ENCODE measurements around the gene TMCC3.
"Not testable (repeated sequence)": the region's sequence is repeated elsewhere in the genome, so short reads cannot be mapped to it uniquely, and the experiment has no call there.

TMCC3 gene

GRCh38 chr12:94650143-94651056 lies at the start of gene TMCC3:
TMCC3 (minus strand) TSS chr12:94650557; CDS start chr12:94650430, 127 bp downstream.
- in situ Hi-C loops (cut with MboI; ENCODE audit: low sequenced_read_pairs) = no loop called here

GRCh38 chr12:94699801-94700200 lies 49.4 kb upstream of the TMCC3 start:
- in situ Hi-C loops (cut with MboI; ENCODE audit: low sequenced_read_pairs) = no loop called here

GRCh38 chr12:94698578-94698977 lies 48.2 kb upstream of the TMCC3 start:
- in situ Hi-C loops (cut with MboI; ENCODE audit: low sequenced_read_pairs) = no loop called here

GRCh38 chr12:94697631-94698030 lies 47.3 kb upstream of the TMCC3 start:
- in situ Hi-C loops (cut with MboI; ENCODE audit: low sequenced_read_pairs) = no loop called here

- in situ Hi-C loops (cut with MboI; ENCODE audit: low sequenced_read_pairs) = no loop called here
Measured at GRCh38 chr12:94694732-94695131, 44.4 kb upstream of the TMCC3 start.

GRCh38 chr12:94692826-94693225 lies 42.5 kb upstream of the TMCC3 start:
- in situ Hi-C loops (cut with MboI; ENCODE audit: low sequenced_read_pairs) = not testable (repeated sequence)

GRCh38 chr12:94690198-94690771 lies 39.9 kb upstream of the TMCC3 start:
- in situ Hi-C loops (cut with MboI; ENCODE audit: low sequenced_read_pairs) = no loop called here

GRCh38 chr12:94689646-94690036 lies 39.3 kb upstream of the TMCC3 start:
- in situ Hi-C loops (cut with MboI; ENCODE audit: low sequenced_read_pairs) = no loop called here

- in situ Hi-C loops (cut with MboI; ENCODE audit: low sequenced_read_pairs) = no loop called here
Measured at GRCh38 chr12:94689002-94689645, 38.8 kb upstream of the TMCC3 start.

GRCh38 chr12:94687891-94688290 lies 37.5 kb upstream of the TMCC3 start:
- in situ Hi-C loops (cut with MboI; ENCODE audit: low sequenced_read_pairs) = no loop called here

- in situ Hi-C loops (cut with MboI; ENCODE audit: low sequenced_read_pairs) = no loop called here
Measured at GRCh38 chr12:94686834-94687628, 36.7 kb upstream of the TMCC3 start.

GRCh38 chr12:94684416-94685142 lies 34.2 kb upstream of the TMCC3 start:
- in situ Hi-C loops (cut with MboI; ENCODE audit: low sequenced_read_pairs) = no loop called here

- in situ Hi-C loops (cut with MboI; ENCODE audit: low sequenced_read_pairs) = no loop called here
Measured at GRCh38 chr12:94679554-94680195, 29.3 kb upstream of the TMCC3 start.

GRCh38 chr12:94678849-94679248 lies 28.5 kb upstream of the TMCC3 start:
- in situ Hi-C loops (cut with MboI; ENCODE audit: low sequenced_read_pairs) = no loop called here

- in situ Hi-C loops (cut with MboI; ENCODE audit: low sequenced_read_pairs) = no loop called here
Measured at GRCh38 chr12:94678379-94678778, 28.0 kb upstream of the TMCC3 start.

- in situ Hi-C loops (cut with MboI; ENCODE audit: low sequenced_read_pairs) = no loop called here
Measured at GRCh38 chr12:94677778-94678177, 27.4 kb upstream of the TMCC3 start.

GRCh38 chr12:94676922-94677321 lies 26.6 kb upstream of the TMCC3 start:
- in situ Hi-C loops (cut with MboI; ENCODE audit: low sequenced_read_pairs) = no loop called here

GRCh38 chr12:94676031-94676641 lies 25.8 kb upstream of the TMCC3 start:
- in situ Hi-C loops (cut with MboI; ENCODE audit: low sequenced_read_pairs) = no loop called here

- in situ Hi-C loops (cut with MboI; ENCODE audit: low sequenced_read_pairs) = no loop called here
Measured at GRCh38 chr12:94674835-94675234, 24.5 kb upstream of the TMCC3 start.
